ENCODE measurements around the gene RFX6.
"Not testable (repeated sequence)": the region's sequence is repeated elsewhere in the genome, so short reads cannot be mapped to it uniquely, and the experiment has no call there.

Gene RFX6, protein sequence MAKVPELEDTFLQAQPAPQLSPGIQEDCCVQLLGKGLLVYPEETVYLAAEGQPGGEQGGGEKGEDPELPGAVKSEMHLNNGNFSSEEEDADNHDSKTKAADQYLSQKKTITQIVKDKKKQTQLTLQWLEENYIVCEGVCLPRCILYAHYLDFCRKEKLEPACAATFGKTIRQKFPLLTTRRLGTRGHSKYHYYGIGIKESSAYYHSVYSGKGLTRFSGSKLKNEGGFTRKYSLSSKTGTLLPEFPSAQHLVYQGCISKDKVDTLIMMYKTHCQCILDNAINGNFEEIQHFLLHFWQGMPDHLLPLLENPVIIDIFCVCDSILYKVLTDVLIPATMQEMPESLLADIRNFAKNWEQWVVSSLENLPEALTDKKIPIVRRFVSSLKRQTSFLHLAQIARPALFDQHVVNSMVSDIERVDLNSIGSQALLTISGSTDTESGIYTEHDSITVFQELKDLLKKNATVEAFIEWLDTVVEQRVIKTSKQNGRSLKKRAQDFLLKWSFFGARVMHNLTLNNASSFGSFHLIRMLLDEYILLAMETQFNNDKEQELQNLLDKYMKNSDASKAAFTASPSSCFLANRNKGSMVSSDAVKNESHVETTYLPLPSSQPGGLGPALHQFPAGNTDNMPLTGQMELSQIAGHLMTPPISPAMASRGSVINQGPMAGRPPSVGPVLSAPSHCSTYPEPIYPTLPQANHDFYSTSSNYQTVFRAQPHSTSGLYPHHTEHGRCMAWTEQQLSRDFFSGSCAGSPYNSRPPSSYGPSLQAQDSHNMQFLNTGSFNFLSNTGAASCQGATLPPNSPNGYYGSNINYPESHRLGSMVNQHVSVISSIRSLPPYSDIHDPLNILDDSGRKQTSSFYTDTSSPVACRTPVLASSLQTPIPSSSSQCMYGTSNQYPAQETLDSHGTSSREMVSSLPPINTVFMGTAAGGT

GRCh38 chr6:116876635-116877611 lies at the start of gene RFX6:
Gene RFX6 (plus strand): TSS chr6:116877242. CDS start chr6:116877276, 34 bp downstream.
- FAIRE-seq = no peak

DNA sequence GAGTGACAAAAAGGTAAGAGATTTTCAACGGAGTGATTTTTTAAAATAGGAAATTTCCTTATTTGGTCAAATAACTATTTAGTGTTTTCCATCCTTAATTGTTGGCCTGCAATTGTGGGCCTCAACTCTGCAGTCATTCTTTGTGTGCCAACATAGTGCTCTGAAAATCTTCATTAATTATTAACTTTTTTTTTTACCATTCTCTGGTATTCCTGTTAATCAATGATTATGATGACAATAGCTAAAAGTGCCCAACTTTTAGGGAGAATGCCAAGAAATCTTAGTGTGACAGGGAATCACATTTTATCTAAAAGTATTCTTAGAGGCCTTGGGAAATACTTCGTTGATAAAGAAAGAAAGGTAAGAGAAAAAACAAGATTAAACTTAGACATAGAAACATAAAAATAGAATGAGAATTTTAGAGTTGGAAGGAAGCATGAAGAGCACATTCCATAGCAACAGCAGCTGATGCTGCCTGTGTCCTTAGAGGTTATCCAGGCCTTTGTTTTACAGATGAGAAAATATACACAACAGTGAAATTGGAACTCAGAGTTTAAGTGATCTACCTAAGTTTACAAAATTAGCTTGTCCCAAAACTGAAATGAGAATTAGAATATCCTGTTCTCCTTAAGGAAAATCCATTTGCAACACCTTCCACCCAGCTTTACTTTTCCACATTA lies 49.3 kb upstream of the RFX6 start:
- FAIRE-seq = no peak

DNA sequence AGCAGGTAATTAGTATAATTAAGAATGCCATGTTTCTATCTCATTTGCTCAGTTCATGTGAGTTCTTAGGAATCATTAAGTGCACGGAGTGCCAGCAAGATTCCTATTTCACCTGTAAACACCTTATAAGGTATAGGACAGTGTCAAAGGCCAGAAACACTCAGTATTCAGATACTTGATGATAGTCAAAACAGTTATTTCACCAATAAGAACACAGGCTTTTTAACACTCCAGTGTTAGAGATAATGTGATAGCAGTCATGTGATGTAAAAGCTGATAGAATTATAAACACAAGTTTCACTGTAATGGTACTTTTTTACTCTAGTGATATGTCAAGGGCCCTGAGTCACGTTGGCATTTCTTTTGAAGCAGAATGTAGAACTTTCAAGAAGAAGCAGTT lies 48.1 kb upstream of the RFX6 start, which contains the start of gene GPRC6A:
GPRC6A (minus strand) TSS at position 101 of the 400 bp plus-strand sequence; CDS start at position 31, 70 bp downstream.
- no peak for FAIRE-seq

DNA sequence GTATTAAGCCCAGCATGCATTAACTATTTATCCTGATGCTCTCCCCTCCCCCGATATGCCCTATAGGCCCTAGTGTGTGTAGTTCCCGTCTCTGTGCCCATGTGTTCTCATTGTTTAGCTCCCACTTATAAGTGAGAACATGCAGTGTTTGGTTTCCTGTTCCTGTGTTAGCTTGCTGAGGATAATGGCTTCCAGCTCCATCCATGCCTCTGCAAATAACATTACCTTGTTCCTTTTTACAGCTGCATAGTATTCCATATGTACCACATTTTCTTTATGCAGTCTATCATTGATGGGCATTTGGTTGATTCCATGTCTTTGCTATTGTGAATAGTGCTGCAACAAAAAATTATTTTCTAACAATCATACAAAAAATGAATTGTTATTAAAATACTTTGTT lies 42.5 kb upstream of the RFX6 start:
- not testable (repeated sequence) for FAIRE-seq

DNA sequence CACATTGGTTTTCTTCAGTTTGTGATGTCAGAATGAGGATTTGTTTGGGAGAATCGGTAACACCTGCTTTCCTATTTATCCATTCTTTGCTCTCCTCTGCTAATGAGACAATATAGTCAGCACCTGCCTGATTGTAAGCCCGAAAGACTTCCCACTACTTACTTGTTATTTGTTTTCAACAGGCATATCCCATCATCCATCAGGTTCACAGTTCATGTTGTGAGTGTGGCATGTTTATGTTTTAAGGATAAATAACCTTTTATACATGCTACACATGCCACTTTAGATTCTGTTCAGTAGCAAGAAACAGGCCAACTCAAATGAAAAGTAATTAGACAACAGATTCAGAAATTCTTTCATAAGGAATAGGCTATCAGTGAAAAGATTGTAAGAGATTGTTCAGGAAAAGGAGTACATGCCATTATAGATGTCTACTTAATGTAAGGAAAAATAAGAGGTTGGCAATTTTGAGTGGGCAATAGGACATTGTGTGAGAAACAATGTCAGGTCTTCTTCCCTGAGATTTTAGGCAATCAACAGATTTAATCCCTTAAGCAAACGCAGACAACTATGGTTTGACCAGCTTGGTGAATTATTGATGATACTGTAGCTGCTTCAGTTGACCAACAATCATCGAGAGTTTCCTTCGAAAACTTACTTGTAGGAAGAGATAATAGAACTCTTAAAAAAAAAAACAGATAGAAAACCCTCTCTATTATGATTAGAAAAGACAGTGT lies 40.3 kb upstream of the RFX6 start:
- no peak for FAIRE-seq

GRCh38 chr6:116840091-116840490 lies 37.0 kb upstream of the RFX6 start:
- no peak for FAIRE-seq

DNA sequence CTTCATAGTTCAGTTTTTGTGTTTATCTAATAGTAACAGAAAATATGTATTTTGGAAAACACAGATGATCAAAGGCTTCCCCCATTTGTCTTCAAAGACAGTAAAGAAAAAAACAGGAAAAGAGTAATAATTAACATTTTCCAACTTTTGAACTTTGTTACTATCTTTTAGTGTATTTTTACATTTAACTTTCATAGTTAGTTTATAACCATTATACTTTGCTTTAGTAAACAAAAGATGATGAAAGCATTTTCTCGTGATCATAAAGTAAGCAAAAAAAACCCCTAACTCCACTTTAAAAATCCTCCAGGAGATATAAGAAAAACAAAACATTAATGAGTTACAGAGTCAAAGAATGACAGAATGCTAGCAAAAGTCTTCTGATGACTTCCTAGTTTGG lies 34.6 kb upstream of the RFX6 start:
- FAIRE-seq = peak; percentile 53

- FAIRE-seq = no peak
Measured at GRCh38 chr6:116847227-116847626, 29.8 kb upstream of the RFX6 start.

DNA sequence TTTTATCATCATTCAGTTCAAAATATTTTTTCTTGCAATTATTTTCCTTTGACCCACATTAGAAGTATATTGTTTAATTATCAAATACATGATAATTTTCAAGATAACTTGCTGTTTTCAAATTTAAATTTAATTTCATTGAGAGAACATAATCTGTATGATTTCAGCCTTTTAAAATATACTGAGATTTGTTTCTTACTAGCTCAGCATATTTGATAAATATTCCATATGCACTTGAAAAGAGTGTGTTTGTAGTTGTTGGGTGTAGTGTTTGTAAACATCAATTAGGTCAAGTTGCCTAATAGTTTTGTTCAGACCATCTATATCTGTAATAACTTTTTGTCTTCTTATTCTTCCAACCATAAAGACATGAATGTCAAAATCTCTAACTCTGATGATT lies 19.0 kb upstream of the RFX6 start:
- FAIRE-seq = no peak

GRCh38 chr6:116859264-116859663 lies 17.8 kb upstream of the RFX6 start:
- FAIRE-seq = no peak

- FAIRE-seq = no peak
Measured at GRCh38 chr6:116866281-116866871, 10.7 kb upstream of the RFX6 start.

DNA sequence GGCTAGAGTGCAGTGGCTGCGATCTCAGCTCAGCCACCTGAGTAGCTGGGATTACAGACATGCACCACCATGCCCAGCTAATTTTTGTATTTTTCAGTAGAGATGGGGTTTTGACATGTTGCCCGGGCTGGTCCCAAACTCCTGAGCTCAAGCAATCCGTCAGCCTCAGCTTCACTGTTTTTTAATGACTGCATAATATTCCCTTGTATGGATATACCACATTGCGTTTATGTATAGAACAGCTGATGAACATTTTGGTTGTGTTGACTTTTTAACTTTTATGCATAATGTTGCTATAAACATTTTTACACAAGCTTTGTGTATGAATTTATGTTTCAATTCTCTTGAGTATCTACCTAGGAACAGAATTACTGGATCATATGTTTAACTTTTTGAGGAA lies 4.3 kb upstream of the RFX6 start:
- FAIRE-seq = no peak

GRCh38 chr6:116876107-116876506 lies 935 bp upstream of the RFX6 start:
- FAIRE-seq = no peak

DNA sequence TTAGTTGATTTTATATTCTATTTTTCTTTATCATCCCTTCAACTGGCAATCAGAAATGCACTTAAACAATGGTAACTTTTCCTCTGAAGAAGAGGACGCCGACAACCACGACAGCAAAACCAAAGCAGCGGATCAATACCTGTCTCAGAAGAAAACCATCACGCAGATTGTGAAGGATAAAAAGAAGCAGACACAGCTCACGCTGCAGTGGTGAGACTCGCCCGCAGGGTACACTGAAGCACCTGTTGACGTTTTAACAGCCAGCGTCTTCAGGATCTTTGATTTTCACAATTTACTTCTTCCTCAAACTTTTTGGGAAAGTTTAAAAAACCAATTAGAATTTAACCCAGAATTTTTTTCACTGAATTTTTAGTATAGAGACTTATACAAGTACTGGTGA lies 701 bp downstream of the RFX6 start:
- no peak for FAIRE-seq

- FAIRE-seq = no peak
Measured at GRCh38 chr6:116881236-116881635, 4.2 kb downstream of the RFX6 start.

GRCh38 chr6:116883005-116883404 lies 6.0 kb downstream of the RFX6 start:
- FAIRE-seq = no peak

GRCh38 chr6:116884530-116884929 lies 7.5 kb downstream of the RFX6 start:
- FAIRE-seq = no peak

- no peak for FAIRE-seq
Measured at GRCh38 chr6:116887168-116887567, 10.1 kb downstream of the RFX6 start.

GRCh38 chr6:116887894-116888293 lies 10.9 kb downstream of the RFX6 start:
- no peak for FAIRE-seq

DNA sequence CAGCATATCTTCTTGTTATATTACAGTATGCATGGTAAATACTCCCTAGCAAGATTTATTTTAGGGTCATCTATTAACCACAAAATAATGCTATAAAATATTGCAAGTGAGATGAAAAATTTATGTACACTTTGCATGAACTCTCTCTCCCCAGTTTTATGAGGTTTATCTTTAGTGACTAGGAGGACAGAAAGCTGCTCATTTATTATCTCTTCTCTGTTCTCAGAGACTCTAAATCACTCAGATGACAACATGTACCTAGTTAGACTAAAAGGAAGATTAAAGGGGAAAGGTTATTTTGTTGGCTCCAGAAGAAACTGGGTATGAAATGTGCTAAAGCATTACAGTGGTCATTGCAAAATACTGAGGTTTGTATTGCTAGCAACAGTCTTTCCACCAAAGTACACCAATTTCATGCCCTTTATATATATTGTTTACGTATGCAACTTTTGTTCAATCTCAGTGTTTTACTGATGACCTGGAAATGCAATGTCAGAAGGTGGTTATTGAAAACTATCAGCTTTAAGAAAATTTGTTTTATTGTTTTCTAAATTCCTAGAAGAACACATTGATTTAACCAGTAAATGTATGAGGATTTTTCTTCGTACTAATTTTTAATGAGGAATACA lies 11.8 kb downstream of the RFX6 start:
- FAIRE-seq = no peak
